SK-N-SH treated with all-trans-retinoic acid at 6 μM for 48 hours (cell line): Measurements from ENCODE around the gene SEMA6D.

Source experiments
- ATAC-seq: fragments of 200-7000 bp; cut with Tn5 transposase; 3 replicates; pipeline ENCODE4 v1.9.1; 2020; ENCODE audit warnings: mild to moderate bottlenecking, moderate library complexity
- ARNTL ChIP-seq: fragments of 450-650 bp; formaldehyde crosslinking; IDR thresholded peaks from 2 replicates; pipeline ENCODE4 v1.5.0; 2020; ENCODE audit warnings: low read depth, mild to moderate bottlenecking, moderate library complexity, borderline replicate concordance
- BACH2 ChIP-seq: fragments of 250-450 bp; sonication (Bioruptor Pico); IDR thresholded peaks from 2 replicates; pipeline ENCODE4 v1.9.0; 2021; ENCODE audit warnings: mild to moderate bottlenecking, borderline replicate concordance
- CREB5 ChIP-seq: fragments of 250-450 bp; sonication (Bioruptor Pico); IDR thresholded peaks from 2 replicates; pipeline ENCODE4 v1.5.1; 2020; ENCODE audit warnings: low read depth, mild to moderate bottlenecking, moderate library complexity
- CSDC2 ChIP-seq: fragments of 250-450 bp; sonication (Bioruptor Pico); IDR thresholded peaks from 2 replicates; pipeline ENCODE4 v1.5.0; 2020; ENCODE audit warnings: mild to moderate bottlenecking, moderate library complexity
- CSRNP3 ChIP-seq: fragments of 250-450 bp; sonication (Bioruptor Pico); IDR thresholded peaks from 2 replicates; pipeline ENCODE4 v1.5.1; 2021; ENCODE audit warnings: mild to moderate bottlenecking, moderate library complexity
- ESRRG ChIP-seq: fragments of 250-450 bp; sonication (Bioruptor Pico); IDR thresholded peaks from 2 replicates; pipeline ENCODE4 v1.6.1; 2021; ENCODE audit warnings: mild to moderate bottlenecking
- ISL1 ChIP-seq: fragments of 250-450 bp; sonication (Bioruptor Pico); IDR thresholded peaks from 2 replicates; pipeline ENCODE4 v2.1.2; 2022; ENCODE audit warnings: mild to moderate bottlenecking, moderate library complexity
- PATZ1 ChIP-seq: fragments of 250-450 bp; sonication (Bioruptor Pico); IDR thresholded peaks from 2 replicates; pipeline ENCODE4 v1.8.0; 2020; ENCODE audit warnings: mild to moderate bottlenecking, moderate library complexity, borderline replicate concordance
- POU6F1 ChIP-seq: fragments of 250-450 bp; sonication (Bioruptor Pico); IDR thresholded peaks from 2 replicates; pipeline ENCODE4 v1.8.0; 2021; ENCODE audit warnings: low read depth, mild to moderate bottlenecking, moderate library complexity, borderline replicate concordance
- PPARA ChIP-seq: fragments of 250-450 bp; sonication (Bioruptor Pico); IDR thresholded peaks from 2 replicates; pipeline ENCODE4 v1.5.0; 2020; ENCODE audit warnings: mild to moderate bottlenecking, borderline replicate concordance
- RARB ChIP-seq: fragments of 250-450 bp; sonication (Bioruptor Pico); IDR thresholded peaks from 2 replicates; pipeline ENCODE4 v1.8.0; 2021; ENCODE audit warnings: mild to moderate bottlenecking, moderate library complexity
- SNAI2 ChIP-seq: fragments of 250-450 bp; sonication (Bioruptor Pico); IDR thresholded peaks from 2 replicates; pipeline ENCODE4 v1.5.0; 2020; ENCODE audit warnings: mild to moderate bottlenecking, moderate library complexity
- TOX ChIP-seq: fragments of 250-450 bp; sonication (Bioruptor Pico); IDR thresholded peaks from 2 replicates; pipeline ENCODE4 v1.8.0; 2021; ENCODE audit warnings: mild to moderate bottlenecking, moderate library complexity, borderline replicate concordance
- TSHZ2 ChIP-seq: fragments of 250-450 bp; sonication (Bioruptor Pico); IDR thresholded peaks from 2 replicates; pipeline ENCODE4 v1.5.0; 2020; ENCODE audit warnings: mild to moderate bottlenecking, moderate library complexity
- ZC3H10 ChIP-seq: fragments of 250-450 bp; sonication (Bioruptor Pico); IDR thresholded peaks from 2 replicates; pipeline ENCODE4 v1.5.1; 2021; ENCODE audit warnings: mild to moderate bottlenecking, moderate library complexity
- ZFP3 ChIP-seq: fragments of 250-450 bp; sonication (Bioruptor Pico); IDR thresholded peaks from 2 replicates; pipeline ENCODE4 v1.5.0; 2020; ENCODE audit warnings: mild to moderate bottlenecking, moderate library complexity
- ZFP30 ChIP-seq: fragments of 450-650 bp; formaldehyde crosslinking; IDR thresholded peaks from 2 replicates; pipeline ENCODE4 v1.5.0; 2022; ENCODE audit warnings: mild to moderate bottlenecking, moderate library complexity
- ZNF565 ChIP-seq: fragments of 450-650 bp; formaldehyde crosslinking; conservative IDR thresholded peaks from 2 replicates; pipeline ENCODE4 v1.5.0; 2020; ENCODE audit warnings: low read depth, mild to moderate bottlenecking, moderate library complexity
- ZNF70 ChIP-seq: fragments of 450-650 bp; formaldehyde crosslinking; IDR thresholded peaks from 2 replicates; pipeline ENCODE4 v1.5.0; 2020; ENCODE audit warnings: mild to moderate bottlenecking, moderate library complexity
- ZNF8 ChIP-seq: fragments of 450-650 bp; formaldehyde crosslinking; IDR thresholded peaks from 2 replicates; pipeline ENCODE4 v1.5.0; 2020; ENCODE audit warnings: mild to moderate bottlenecking, moderate library complexity

The SEMA6D gene

GRCh38 chr15:47742334-47742733 lies 25.0 kb downstream of the SEMA6D start (continued):
- TF ChIP-seq TSHZ2 (CRISPR knock-in tag), result no peak
- TF ChIP-seq, all 23 proteins: peak for 0

GRCh38 chr15:47742742-47743141 lies 25.4 kb downstream of the SEMA6D start:
- TF ChIP-seq ZFP3 (CRISPR knock-in tag), result no peak
- TF ChIP-seq RARB (CRISPR knock-in tag), result no peak
- no peak for TF ChIP-seq ZNF565 (CRISPR knock-in tag)
- no peak for TF ChIP-seq CREB5 (CRISPR knock-in tag)
- no peak for TF ChIP-seq ZFP30 (CRISPR knock-in tag)
- no peak for TF ChIP-seq ZNF8 (CRISPR knock-in tag)
- TF ChIP-seq BACH2, result no peak
- TF ChIP-seq CSRNP3 (CRISPR knock-in tag), result no peak
- TF ChIP-seq ZC3H10 (CRISPR knock-in tag), result no peak
- TF ChIP-seq PPARA (CRISPR knock-in tag), result no peak
- no peak for TF ChIP-seq CSDC2 (CRISPR knock-in tag)
- TF ChIP-seq SNAI2, result no peak
- no peak for TF ChIP-seq PATZ1 (CRISPR knock-in tag)
- no peak for TF ChIP-seq POU6F1 (CRISPR knock-in tag)
- TF ChIP-seq ARNTL, result no peak
- no peak for TF ChIP-seq ISL1 (CRISPR knock-in tag)
- no peak for ATAC-seq

GRCh38 chr15:47743385-47743784 lies 26.1 kb downstream of the SEMA6D start:
- ATAC-seq, result no peak
- TF ChIP-seq ZFP3 (CRISPR knock-in tag) (no peak), POU6F1 (CRISPR knock-in tag) (no peak), ESRRG (CRISPR knock-in tag) (no peak), RARB (CRISPR knock-in tag) (no peak), PPARA (CRISPR knock-in tag) (no peak), ISL1 (CRISPR knock-in tag) (no peak), CSRNP3 (CRISPR knock-in tag) (no peak), BACH2 (no peak), TSHZ2 (CRISPR knock-in tag) (no peak), TOX (CRISPR knock-in tag) (no peak), ZNF70 (CRISPR knock-in tag) (no peak), SNAI2 (no peak), ZC3H10 (CRISPR knock-in tag) (no peak), CSDC2 (CRISPR knock-in tag) (no peak)
